PC-3 (cell line): ENCODE measurements around the gene BZW1. TPM values are rescaled to one million over a fixed set of nuclear protein-coding genes. Genes with fewer than 3 reads are reported as not detected.

Source experiments
- ATAC-seq: fragments of 200-7000 bp; cut with Tn5 transposase; 2 replicates; pipeline ENCODE4 v1.9.1; 2020; ENCODE audit warnings: mild to moderate bottlenecking, moderate library complexity
- BruUV-seq: library from RNA; stranded (reverse); fragments of 400-500 nt; replicated peaks from 2 replicates; lab custom pipeline; 2021; lab: Mats Ljungman, UMichigan
- CTCF ChIA-PET: fragments of 300-600 bp; sonication (Branson Sonifier 250); formaldehyde crosslinking; loops from one replicate; lab custom pipeline; 2022; ENCODE audit warnings: antibody characterized with exemption; lab: Charles Lee
- POLR2A ChIA-PET: fragments of 300-600 bp; sonication (Branson Sonifier 250); formaldehyde crosslinking; loops from one replicate; lab custom pipeline; 2022; ENCODE audit warnings: antibody characterized with exemption; ENCODE audit not compliant: unreplicated experiment; lab: Charles Lee
- DNase-seq: peaks from one replicate; pipeline ENCODE4 v3.0.0-alpha.2; 2015
- H2AFZ ChIP-seq: fragments of 300-600 bp; sonication (generic); 2 replicates; pipeline ENCODE4 v1.6.0; 2016; ENCODE audit warnings: antibody characterized with exemption, low read length
- H3F3A ChIP-seq: fragments of 300-600 bp; sonication (generic); one replicate; pipeline ENCODE4 v1.6.0; 2017; ENCODE audit warnings: antibody characterized with exemption, low read length, control low read depth, mild to moderate bottlenecking; ENCODE audit not compliant: unreplicated experiment
- H3K27ac ChIP-seq: fragments of 300-600 bp; sonication (generic); 2 replicates; pipeline ENCODE4 v1.5.1; 2016; ENCODE audit warnings: mild to moderate bottlenecking, low read length
- H3K27me3 ChIP-seq: fragments of 300-600 bp; sonication (generic); 2 replicates; pipeline ENCODE4 v1.6.1; 2016; ENCODE audit warnings: low read length, mixed read lengths
- H3K36me3 ChIP-seq: fragments of 300-600 bp; sonication (generic); 2 replicates; pipeline ENCODE4 v1.6.1; 2016; ENCODE audit warnings: low read depth, mixed run types, low read length, mixed read lengths
- H3K4me1 ChIP-seq: fragments of 300-600 bp; sonication (generic); 2 replicates; pipeline ENCODE4 v1.5.1; 2016; ENCODE audit warnings: low read length; ENCODE audit not compliant: insufficient read depth
- H3K4me2 ChIP-seq: fragments of 300-600 bp; sonication (generic); 2 replicates; pipeline ENCODE4 v1.6.0; 2016; ENCODE audit warnings: low read length
- H3K4me3 ChIP-seq: fragments of 300-600 bp; sonication (generic); 2 replicates; pipeline ENCODE4 v1.5.1; 2016; ENCODE audit warnings: mild to moderate bottlenecking, low read length, mixed read lengths
- H3K79me2 ChIP-seq: fragments of 300-600 bp; sonication (generic); 2 replicates; pipeline ENCODE4 v1.6.1; 2017; ENCODE audit warnings: low read length, mixed read lengths
- H3K9ac ChIP-seq: fragments of 300-600 bp; sonication (generic); 2 replicates; pipeline ENCODE4 v1.6.0; 2016; ENCODE audit warnings: mild to moderate bottlenecking, low read length
- H3K9me2 ChIP-seq: fragments of 300-600 bp; sonication (generic); replicated peaks from 2 replicates; pipeline ENCODE4 v1.6.1; 2016; ENCODE audit warnings: mixed run types, low read length, mixed read lengths
- H3K9me3 ChIP-seq: fragments of 300-600 bp; sonication (generic); 2 replicates; pipeline ENCODE4 v1.6.1; 2016; ENCODE audit warnings: low read length, mixed read lengths
- H4K20me1 ChIP-seq: fragments of 300-600 bp; sonication (generic); 2 replicates; pipeline ENCODE4 v1.6.1; 2016; ENCODE audit warnings: low read length, mixed read lengths
- CTCF ChIP-seq: fragments of 300-600 bp; sonication (generic); conservative IDR thresholded peaks from 2 replicates; pipeline ENCODE4 v1.5.1; 2017; ENCODE audit warnings: antibody characterized with exemption, low read depth, mild to moderate bottlenecking, low read length
- EZH2 ChIP-seq: fragments of 300-600 bp; sonication (generic); IDR thresholded peaks from one replicate; pipeline ENCODE4 v1.6.1; 2017; ENCODE audit warnings: antibody characterized with exemption, mild to moderate bottlenecking, low read length; ENCODE audit not compliant: unreplicated experiment
- EZH2phosphoT487 ChIP-seq: fragments of 300-600 bp; sonication (generic); IDR thresholded peaks from 2 replicates; pipeline ENCODE4 v1.6.1; 2018; ENCODE audit warnings: mild to moderate bottlenecking, antibody characterized with exemption, low read length, borderline replicate concordance
- intact Hi-C: fragments of 100-400 bp; cut with micrococcal nuclease; formaldehyde crosslinking; loops from 2 replicates; pipeline ENCODE4 v1.9.0; 2023
- total RNA-seq: library from RNA; depleted of rRNA; stranded (reverse); fragments of >200 nt; gene quantifications from 2 replicates; pipeline ENCODE4 v1.2.3, GENCODE V29; 2014

BZW1 gene
- total RNA-seq, 1 experiment from 2014 or later = 626 TPM

DNA sequence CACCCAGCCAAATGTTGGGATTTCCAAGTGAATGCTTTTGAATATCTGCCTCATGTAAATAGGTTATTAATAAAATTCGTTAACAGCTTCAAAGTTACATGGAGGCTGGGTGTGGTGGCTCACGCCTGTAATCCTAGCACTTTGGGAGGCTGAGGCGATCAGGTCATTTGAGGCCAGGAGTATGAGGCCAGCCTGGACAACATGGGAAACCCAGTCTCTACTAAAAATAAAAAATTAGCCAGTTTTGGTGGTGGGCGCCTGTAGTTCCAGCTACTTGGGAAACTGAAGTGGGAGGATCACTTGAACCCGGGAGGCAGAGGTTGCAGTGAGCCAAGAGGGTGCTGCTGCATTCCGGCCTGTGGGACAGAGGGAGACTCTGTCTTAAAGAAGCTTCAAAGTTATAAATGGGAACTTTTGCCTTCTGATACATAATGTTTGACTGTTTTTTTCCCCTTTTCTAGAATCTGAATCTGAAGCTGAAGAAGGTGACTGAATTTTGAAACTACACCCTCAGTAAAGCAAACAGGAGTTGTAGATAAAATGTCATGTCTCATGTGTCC is 10.1 kb downstream of the BZW1 start:
- no peaks in the 10 kb centered on the region for H3K4me1 ChIP-seq
- no peaks in the 10 kb centered on the region for H3K27me3 ChIP-seq
- H2AFZ ChIP-seq = no peak overlapping the region
- peaks cover 62% of the 10 kb centered on the region for H3K36me3 ChIP-seq
- intact Hi-C loops = no loop called here
- no peaks in the 10 kb centered on the region for H3K9me2 ChIP-seq
- no peak overlapping the region for H3K4me2 ChIP-seq
- no peaks in the 10 kb centered on the region for H3K9me3 ChIP-seq
- H3K79me2 ChIP-seq = peaks cover 26% of the 10 kb centered on the region
- ChIA-PET POLR2A (no interaction called here), CTCF (no interaction called here)
- H4K20me1 ChIP-seq = peaks cover 22% of the 10 kb centered on the region
- no peak overlapping the region for H3K4me3 ChIP-seq
- BruUV-seq = no TSS peak
- DNase-seq = no peak
- TF ChIP-seq EZH2 = no peak
- TF ChIP-seq CTCF = no peak
- no peak for TF ChIP-seq EZH2phosphoT487
- no peak overlapping the region for H3K27ac ChIP-seq
- H3K9ac ChIP-seq = no peak overlapping the region
- H3F3A ChIP-seq = peaks cover 6% of the 10 kb centered on the region
- ATAC-seq = no peak

GRCh38 chr2:200828104-200828503 is 16.4 kb downstream of the BZW1 start:
- Histone ChIP-seq H3K27me3 (no peaks in the 10 kb centered on the region), H3K9ac (no peak overlapping the region), H4K20me1 (no peaks in the 10 kb centered on the region), H3K4me3 (no peak overlapping the region), H3K9me3 (no peaks in the 10 kb centered on the region), H2AFZ (no peak overlapping the region), H3K36me3 (peaks cover 11% of the 10 kb centered on the region; the same call in 1 of the 2 replicates), H3F3A (peaks cover 6% of the 10 kb centered on the region), H3K79me2 (no peaks in the 10 kb centered on the region), H3K4me1 (no peaks in the 10 kb centered on the region), H3K27ac (no peak overlapping the region), H3K4me2 (no peak overlapping the region), H3K9me2 (no peaks in the 10 kb centered on the region)
- peak; percentile 6 for ATAC-seq
- POLR2A ChIA-PET = interaction anchor here (0.5 kb wide), 1 partner anchor 109 kb away, joined by 6 read pairs; no protein-coding TSS in a partner anchor
- no peak for DNase-seq
- intact Hi-C loops = no loop called here
- TF ChIP-seq EZH2 = no peak
- no peak for TF ChIP-seq CTCF
- TF ChIP-seq EZH2phosphoT487 = no peak
- CTCF ChIA-PET = no interaction called here
- BruUV-seq = TSS peak; percentile 3

DNA sequence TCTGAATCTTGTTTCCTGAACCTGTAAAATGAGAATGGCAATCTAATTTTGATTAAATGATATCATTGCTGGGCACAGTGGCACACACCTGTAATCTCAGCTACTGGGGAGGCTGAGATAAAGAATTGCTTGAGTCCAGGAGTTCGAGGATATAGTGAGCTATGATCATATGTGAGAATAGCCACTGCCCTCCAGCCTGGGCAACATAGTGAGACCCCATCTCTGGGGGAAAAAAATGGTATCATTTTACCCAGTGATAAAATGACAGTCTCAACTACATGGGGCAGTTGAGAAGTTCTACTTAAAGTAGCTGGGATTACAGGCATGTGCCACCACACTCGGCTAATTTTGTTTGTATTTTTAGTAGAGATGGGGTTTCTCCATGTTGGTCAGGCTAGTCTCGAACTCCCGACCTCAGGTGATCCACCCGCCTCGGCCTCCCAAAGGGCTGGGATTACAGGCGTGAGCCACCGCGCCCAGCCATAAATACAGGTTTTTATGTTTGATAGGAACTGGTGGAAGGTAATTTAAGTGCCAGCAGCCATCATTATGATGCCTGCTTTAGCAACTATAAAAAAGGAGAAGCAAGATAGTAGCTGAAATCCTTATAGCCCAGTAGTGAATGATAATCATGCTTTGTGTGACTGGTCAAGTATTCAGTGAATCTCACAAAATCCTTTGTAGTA is 17.0 kb downstream of the BZW1 start:
- ATAC-seq (no peak; the same call in 1 of the 2 replicates), DNase-seq (no peak)

More for the DNA sequence above, 17.0 kb downstream of the BZW1 start:
- H2AFZ ChIP-seq = no peak overlapping the region
- no peak overlapping the region for H3K9ac ChIP-seq
- peaks cover 10% of the 10 kb centered on the region; the same call in 1 of the 2 replicates for H3K36me3 ChIP-seq
- no peaks in the 10 kb centered on the region for H3K79me2 ChIP-seq
- no TSS peak for BruUV-seq
- no peak for TF ChIP-seq CTCF
- no peak for TF ChIP-seq EZH2phosphoT487
- no peak for TF ChIP-seq EZH2
- no peaks in the 10 kb centered on the region for H3K27me3 ChIP-seq
- CTCF ChIA-PET = no interaction called here
- H3K4me1 ChIP-seq = no peaks in the 10 kb centered on the region
- H3K9me2 ChIP-seq = no peaks in the 10 kb centered on the region
- no peaks in the 10 kb centered on the region for H3K9me3 ChIP-seq
- H3F3A ChIP-seq = peaks cover 6% of the 10 kb centered on the region
- POLR2A ChIA-PET = interaction anchor here (0.5 to 0.6 kb wide), 2 partner anchors 47 to 110 kb away, joined by 3 to 6 read pairs; no protein-coding TSS in a partner anchor
- no peaks in the 10 kb centered on the region for H4K20me1 ChIP-seq
- H3K4me3 ChIP-seq = no peak overlapping the region
- intact Hi-C loops = loop anchor here (1.0 kb wide), 1 partner anchor 115 kb away; no protein-coding TSS in a partner anchor
- no peak overlapping the region for H3K4me2 ChIP-seq
- no peak overlapping the region for H3K27ac ChIP-seq
